Activated naive CD4-positive, alpha-beta T cell treated with anti-CD3 and anti-CD28 coated beads, Interleukin-2, amount 50 U/mL, for 24 hours (primary cell): ENCODE results near the gene ZNF215.
"Not testable (repeated sequence)": the region's sequence is repeated elsewhere in the genome, so short reads cannot be mapped to it uniquely, and the experiment has no call there.

ENCODE experiments used
- H3K27ac Mint-ChIP-seq: one replicate; pipeline ENCODE4 v1.8.0; 2021; ENCODE audit warnings: mild to moderate bottlenecking, mixed read lengths
- H3K27me3 Mint-ChIP-seq: one replicate; pipeline ENCODE4 v1.8.0; 2021; ENCODE audit warnings: mixed read lengths
- H3K36me3 Mint-ChIP-seq: one replicate; pipeline ENCODE4 v1.8.0; 2021; ENCODE audit warnings: mixed read lengths
- H3K4me1 Mint-ChIP-seq: one replicate; pipeline ENCODE4 v1.8.0; 2021; ENCODE audit warnings: mixed read lengths
- H3K4me3 Mint-ChIP-seq: one replicate; pipeline ENCODE4 v1.8.0; 2021; ENCODE audit warnings: mild to moderate bottlenecking, mixed read lengths
- H3K9me3 Mint-ChIP-seq: one replicate; pipeline ENCODE4 v1.8.0; 2021; ENCODE audit warnings: mixed read lengths

Gene ZNF215

GRCh38 chr11:6926208-6927029, at the start of gene ZNF215:
ZNF215 (plus strand) TSS chr11:6926426; CDS start chr11:6932273, 5,847 bp downstream.
- H3K4me1 Mint-ChIP-seq, result peaks cover 12% of the 10 kb centered on the region
- H3K27me3 Mint-ChIP-seq, result peaks cover 38% of the 10 kb centered on the region
- H3K9me3 Mint-ChIP-seq, result no peaks in the 10 kb centered on the region
- H3K36me3 Mint-ChIP-seq, result no peaks in the 10 kb centered on the region
- H3K4me3 Mint-ChIP-seq, result peak within 1 kb of the TSS; percentile 73
- H3K27ac Mint-ChIP-seq, result no peak within 1 kb of the TSS

GRCh38 chr11:6876914-6877313, 49.3 kb upstream of the ZNF215 start:
- H3K27me3 Mint-ChIP-seq, result peaks cover 7% of the 10 kb centered on the region
- no peak overlapping the region for H3K4me3 Mint-ChIP-seq
- no peaks in the 10 kb centered on the region for H3K9me3 Mint-ChIP-seq
- H3K27ac Mint-ChIP-seq, result no peak overlapping the region
- H3K36me3 Mint-ChIP-seq, result no peaks in the 10 kb centered on the region
- no peaks in the 10 kb centered on the region for H3K4me1 Mint-ChIP-seq

GRCh38 chr11:6882751-6883150, 43.5 kb upstream of the ZNF215 start:
- H3K36me3 Mint-ChIP-seq, result no peaks in the 10 kb centered on the region
- no peak overlapping the region for H3K4me3 Mint-ChIP-seq
- H3K9me3 Mint-ChIP-seq, result no peaks in the 10 kb centered on the region
- H3K27me3 Mint-ChIP-seq, result peaks cover 22% of the 10 kb centered on the region
- H3K4me1 Mint-ChIP-seq, result no peaks in the 10 kb centered on the region
- H3K27ac Mint-ChIP-seq, result no peak overlapping the region

- H3K4me3 Mint-ChIP-seq, H3K9me3 Mint-ChIP-seq, H3K27ac Mint-ChIP-seq, H3K36me3 Mint-ChIP-seq, H3K4me1 Mint-ChIP-seq: not testable (repeated sequence)
- H3K27me3 Mint-ChIP-seq, result peaks cover 24% of the 10 kb centered on the region
Measured at GRCh38 chr11:6887711-6888110, 38.5 kb upstream of the ZNF215 start.

- no peak overlapping the region for H3K4me3 Mint-ChIP-seq
- H3K27ac Mint-ChIP-seq, result no peak overlapping the region
- H3K4me1 Mint-ChIP-seq, result no peaks in the 10 kb centered on the region
- H3K27me3 Mint-ChIP-seq, result peaks cover 19% of the 10 kb centered on the region
- H3K36me3 Mint-ChIP-seq, result no peaks in the 10 kb centered on the region
- peaks cover 7% of the 10 kb centered on the region for H3K9me3 Mint-ChIP-seq
Measured at GRCh38 chr11:6888830-6889229, 37.4 kb upstream of the ZNF215 start.

- Mint-ChIP-seq H3K4me3 (no peak overlapping the region), H3K27me3 (peaks cover 17% of the 10 kb centered on the region), H3K9me3 (peaks cover 7% of the 10 kb centered on the region), H3K36me3 (no peaks in the 10 kb centered on the region), H3K27ac (no peak overlapping the region), H3K4me1 (no peaks in the 10 kb centered on the region)
Measured at GRCh38 chr11:6889835-6890234, 36.4 kb upstream of the ZNF215 start.

GRCh38 chr11:6892400-6892799, 33.8 kb upstream of the ZNF215 start, which contains the start of gene OR2D2:
OR2D2 (minus strand) TSS chr11:6892500; CDS start chr11:6892500, 0 bp downstream.
- no peak within 1 kb of the TSS for H3K4me3 Mint-ChIP-seq
- H3K27ac Mint-ChIP-seq, result no peak within 1 kb of the TSS
- no peaks in the 10 kb centered on the region for H3K36me3 Mint-ChIP-seq
- H3K9me3 Mint-ChIP-seq, result peaks cover 7% of the 10 kb centered on the region
- H3K4me1 Mint-ChIP-seq, result no peaks in the 10 kb centered on the region
- peaks cover 20% of the 10 kb centered on the region for H3K27me3 Mint-ChIP-seq

GRCh38 chr11:6894097-6894496, 32.1 kb upstream of the ZNF215 start:
- H3K4me3 Mint-ChIP-seq, result no peak overlapping the region
- no peaks in the 10 kb centered on the region for H3K36me3 Mint-ChIP-seq
- H3K4me1 Mint-ChIP-seq, result no peaks in the 10 kb centered on the region
- H3K27ac Mint-ChIP-seq, result no peak overlapping the region
- H3K27me3 Mint-ChIP-seq, result peaks cover 26% of the 10 kb centered on the region
- peaks cover 7% of the 10 kb centered on the region for H3K9me3 Mint-ChIP-seq

GRCh38 chr11:6895010-6895409, 31.2 kb upstream of the ZNF215 start:
- H3K27me3 Mint-ChIP-seq, result peaks cover 26% of the 10 kb centered on the region

GRCh38 chr11:6898911-6899310, 27.3 kb upstream of the ZNF215 start:
- Mint-ChIP-seq H3K27ac (no peak overlapping the region), H3K4me1 (no peaks in the 10 kb centered on the region), H3K9me3 (no peaks in the 10 kb centered on the region), H3K4me3 (no peak overlapping the region), H3K27me3 (peaks cover 20% of the 10 kb centered on the region), H3K36me3 (no peaks in the 10 kb centered on the region)

More at GRCh38 chr11:6895010-6895409, 31.2 kb upstream of the ZNF215 start:
- Mint-ChIP-seq H3K27ac (no peak overlapping the region), H3K36me3 (no peaks in the 10 kb centered on the region), H3K4me3 (no peak overlapping the region), H3K4me1 (no peaks in the 10 kb centered on the region), H3K9me3 (no peaks in the 10 kb centered on the region)

GRCh38 chr11:6900327-6900999, 25.8 kb upstream of the ZNF215 start:
- H3K27me3 Mint-ChIP-seq, result peaks cover 13% of the 10 kb centered on the region
- no peaks in the 10 kb centered on the region for H3K36me3 Mint-ChIP-seq
- no peaks in the 10 kb centered on the region for H3K4me1 Mint-ChIP-seq
- no peak overlapping the region for H3K27ac Mint-ChIP-seq
- H3K4me3 Mint-ChIP-seq, result no peak overlapping the region
- H3K9me3 Mint-ChIP-seq, result no peaks in the 10 kb centered on the region

- H3K4me1 Mint-ChIP-seq, H3K4me3 Mint-ChIP-seq, H3K9me3 Mint-ChIP-seq: not testable (repeated sequence)
Measured at GRCh38 chr11:6904804-6905203, 21.4 kb upstream of the ZNF215 start.

GRCh38 chr11:6911378-6911777, 14.8 kb upstream of the ZNF215 start:
- Mint-ChIP-seq H3K9me3 (no peaks in the 10 kb centered on the region), H3K36me3 (no peaks in the 10 kb centered on the region), H3K27ac (no peak overlapping the region), H3K27me3 (no peaks in the 10 kb centered on the region), H3K4me3 (no peak overlapping the region), H3K4me1 (no peaks in the 10 kb centered on the region)

More at GRCh38 chr11:6904804-6905203, 21.4 kb upstream of the ZNF215 start:
- not testable (repeated sequence) for H3K27ac Mint-ChIP-seq, H3K36me3 Mint-ChIP-seq, H3K27me3 Mint-ChIP-seq

- Mint-ChIP-seq H3K27ac (no peak overlapping the region), H3K36me3 (no peaks in the 10 kb centered on the region), H3K4me3 (no peak overlapping the region), H3K4me1 (no peaks in the 10 kb centered on the region), H3K9me3 (no peaks in the 10 kb centered on the region), H3K27me3 (no peaks in the 10 kb centered on the region)
Measured at GRCh38 chr11:6911948-6912347, 14.3 kb upstream of the ZNF215 start.

- Mint-ChIP-seq H3K27me3 (peaks cover 19% of the 10 kb centered on the region), H3K9me3 (no peaks in the 10 kb centered on the region), H3K4me1 (no peaks in the 10 kb centered on the region), H3K36me3 (peaks cover 2% of the 10 kb centered on the region), H3K27ac (no peak overlapping the region), H3K4me3 (no peak overlapping the region)
Measured at GRCh38 chr11:6919698-6920097, 6.5 kb upstream of the ZNF215 start.

- Mint-ChIP-seq H3K9me3 (no peaks in the 10 kb centered on the region), H3K36me3 (peaks cover 2% of the 10 kb centered on the region), H3K27me3 (peaks cover 22% of the 10 kb centered on the region), H3K4me1 (no peaks in the 10 kb centered on the region), H3K27ac (no peak within 1 kb of the TSS), H3K4me3 (no peak within 1 kb of the TSS)
Measured at GRCh38 chr11:6920702-6921101, 5.5 kb upstream of the ZNF215 start, which contains the start of gene OR2D3. OR2D3 (plus strand) TSS chr11:6921002; CDS start chr11:6921002, 0 bp downstream.
